K562 (cell line): Measurements from ENCODE around the gene MT1HL1. TPM values are rescaled to one million over a fixed set of nuclear protein-coding genes. Genes with fewer than 3 reads are reported as not detected.

Experiments used
- ATAC-seq: fragments of 200-7000 bp; cut with Tn5 transposase; 3 replicates; pipeline ENCODE4 v1.9.1; 2020; ENCODE audit warnings: moderate library complexity
- BruUV-seq: library from RNA; stranded (reverse); fragments of 400-500 nt; replicated peaks from 2 replicates; lab custom pipeline; 2021; lab: Mats Ljungman, UMichigan
- CTCF ChIA-PET: fragments of 300-600 bp; formaldehyde crosslinking; extraction: SDS; loops from one replicate; lab custom pipeline; 2021; ENCODE audit warnings: low intra/inter-chr PET ratio; lab: Yijun Ruan, JAX
- POLR2A ChIA-PET: fragments of 300-600, 350-650 bp; sonication (Branson Sonifier 250); formaldehyde crosslinking; extraction: SDS; loops from one replicate; lab custom pipeline; 2021; ENCODE audit warnings: antibody characterized with exemption, inconsistent platforms; lab: Yijun Ruan, JAX
- DNase-seq, 4 experiments: peaks; one replicate each; pipeline versions ENCODE4 v3.0.0 to v3.0.0-alpha.2; 2011 to 2018; ENCODE audit warnings: low spot score in 3 of 4, mixed read lengths in 3 of 4; ENCODE audit errors: extremely low read depth in 1 of 4
- FAIRE-seq: peaks from 2 replicates; lab custom pipeline; 2011; peaks lifted over from hg19 to GRCh38; lab: Jason Lieb, UNC
- H2AFZ ChIP-seq: 2 replicates; pipeline ENCODE4 v1.6.0; 2011; ENCODE audit warnings: low read depth, low read length, control low read depth, inconsistent platforms
- H3K27ac ChIP-seq: fragments of 200-600 bp; 3 replicates; pipeline ENCODE4 v1.8.0; 2011; ENCODE audit warnings: low read depth, mild to moderate bottlenecking, control low read depth, inconsistent platforms, low read length, moderate library complexity, mixed read lengths; ENCODE audit errors: extremely low read depth
- H3K27me3 ChIP-seq, 2 experiments: fragments of 300-600 bp in 1 of 2; 2 replicates in 1 of 2; 3 replicates in 1 of 2; pipeline versions ENCODE4 v1.6.0 to v1.8.0; 2011; ENCODE audit warnings: inconsistent platforms in 2 of 2, low read length in 2 of 2, mild to moderate bottlenecking in 1 of 2, mixed read lengths in 1 of 2, moderate library complexity in 1 of 2; ENCODE audit not compliant: control insufficient read depth in 2 of 2, insufficient read depth in 2 of 2
- H3K36me3 ChIP-seq: fragments of 300-600 bp; 3 replicates; pipeline ENCODE4 v1.8.0; 2011; ENCODE audit warnings: mild to moderate bottlenecking, low read length, inconsistent platforms; ENCODE audit not compliant: control insufficient read depth, insufficient read depth
- H3K4me1 ChIP-seq, 2 experiments: fragments of 200-600 bp in 1 of 2; replicated peaks in 1 of 2; 2 replicates in 1 of 2; 3 replicates in 1 of 2; pipeline versions ENCODE4 v1.5.1 to v1.8.0; 2011; ENCODE audit warnings: inconsistent platforms in 2 of 2, low read length in 2 of 2, mild to moderate bottlenecking in 1 of 2, mixed read lengths in 1 of 2, moderate library complexity in 1 of 2; ENCODE audit not compliant: control insufficient read depth in 2 of 2, insufficient read depth in 2 of 2
- H3K4me2 ChIP-seq: 2 replicates; pipeline ENCODE4 v1.6.1; 2011; ENCODE audit warnings: low read length, control low read depth, inconsistent platforms, mixed read lengths; ENCODE audit not compliant: insufficient read depth
- H3K4me3 ChIP-seq: fragments of 200-600 bp; sonication (generic), shearing (Covaris generic); 2 replicates; pipeline ENCODE4 v1.5.1; 2016; ENCODE audit warnings: control low read depth, inconsistent platforms
- H3K79me2 ChIP-seq: fragments of 200-600 bp; 3 replicates; pipeline ENCODE4 v1.8.0; 2011; ENCODE audit warnings: low read length, inconsistent platforms; ENCODE audit not compliant: control insufficient read depth, insufficient read depth
- H3K9ac ChIP-seq, 2 experiments: 2 replicates each; pipeline versions ENCODE4 v1.6.0 to v1.6.1; 2011; ENCODE audit warnings: low read depth in 2 of 2, low read length in 2 of 2, control low read depth in 1 of 2, inconsistent platforms in 1 of 2, mild to moderate bottlenecking in 1 of 2, mixed read lengths in 1 of 2; ENCODE audit not compliant: insufficient read depth in 1 of 2
- H3K9me1 ChIP-seq: one replicate; pipeline ENCODE4 v1.6.0; 2011; ENCODE audit warnings: inconsistent platforms, mild to moderate bottlenecking, low read length, moderate library complexity; ENCODE audit not compliant: control insufficient read depth, insufficient read depth
- H3K9me3 ChIP-seq: replicated peaks from 2 replicates; pipeline ENCODE4 v1.5.1; 2011; ENCODE audit warnings: low read depth, low read length, inconsistent platforms; ENCODE audit not compliant: control insufficient read depth, insufficient read depth
- H4K20me1 ChIP-seq: replicated peaks from 2 replicates; pipeline ENCODE4 v1.6.1; 2011; ENCODE audit warnings: low read length, inconsistent platforms, mixed read lengths; ENCODE audit not compliant: control insufficient read depth, insufficient read depth
- ELF2 ChIP-seq: fragments of 250-450 bp; sonication (Bioruptor Pico); IDR thresholded peaks from 2 replicates; pipeline ENCODE4 v1.5.0; 2021; ENCODE audit warnings: mild to moderate bottlenecking
- KDM5B ChIP-seq: fragments of 200-600 bp; sonication (generic); IDR thresholded peaks from 2 replicates; pipeline ENCODE4 v1.6.1; 2012; ENCODE audit warnings: low read depth, mild to moderate bottlenecking, moderate library complexity, low read length, control low read depth, inconsistent platforms; ENCODE audit not compliant: insufficient replicate concordance
- STAG1 ChIP-seq: sonication (generic); formaldehyde crosslinking; IDR thresholded peaks from 2 replicates; pipeline ENCODE4 v1.5.0; 2020; ENCODE audit warnings: missing genetic modification reagents, borderline replicate concordance
- ZNF398 ChIP-seq: fragments of 250-450 bp; sonication (Bioruptor Pico); IDR thresholded peaks from 2 replicates; pipeline ENCODE4 v1.8.0; 2021; ENCODE audit warnings: moderate library complexity, mild to moderate bottlenecking, inconsistent platforms
- WGBS: fragments of 100-300 bp; shearing (Covaris generic); methylation state at CpG from one replicate; pipeline ENCODE4 v1.1.6; 2016; ENCODE audit warnings: low coverage, mixed read lengths; ENCODE audit not compliant: insufficient coverage; ENCODE audit errors: missing lambda C conversion rate; 5-methylcytosine and 5-hydroxymethylcytosine counted together
- in situ Hi-C: fragments of 300-500 bp; cut with MboI; formaldehyde crosslinking; loops from 4 replicates; pipeline ENCODE4 v1.15.0; 2018; ENCODE audit warnings: inconsistent platforms, mixed read lengths
- intact Hi-C: fragments of 100-400 bp; cut with micrococcal nuclease; formaldehyde crosslinking; loops from 2 replicates; pipeline ENCODE4 v1.14.2; 2022
- polyA plus RNA-seq, 8 experiments: library from polyadenylated mRNA; depleted of rRNA in 4 of 8; stranded (reverse) in 5 of 8; unstranded in 3 of 8; fragments of >200 nt; fragmentation: Nextera tagmentation in 2 of 8; fragmentation: Illumina TruSeq in 1 of 8; extraction: Ambion mirVana in 2 of 8; extraction: Trizol in 1 of 8; gene quantifications; 2 replicates each; pipeline versions ENCODE4 v1.2.1 to v1.2.3, GENCODE V29; 2011 to 2014; ENCODE audit warnings: inconsistent platforms in 1 of 8, missing spikeins in 1 of 8
- total RNA-seq, 7 experiments: library from RNA; depleted of rRNA in 6 of 7; stranded (reverse); fragments of >200 nt in 6 of 7; fragmentation: Illumina TruSeq in 2 of 7; extraction: Trizol in 2 of 7; gene quantifications; 2 replicates each; pipeline versions ENCODE4 v1.2.1 to v1.2.3, GENCODE V29; 2011 to 2021; ENCODE audit warnings: low replicate concordance in 1 of 7

Gene MT1HL1
- total and polyA plus RNA-seq, 9 of the 15 experiments (the other 6 are each of a cell fraction or from before 2014, with no cell fraction given): not detected

GRCh38 chr1:237042526-237042891 lies 38.3 kb upstream of the MT1HL1 start (continued):
- TF ChIP-seq ZNF398 (CRISPR knock-in tag): no peak

- in situ Hi-C loops: no loop called here
- Histone ChIP-seq H3K4me3 (no peak within 1 kb of the TSS), H3K9ac (no peak within 1 kb of the TSS), H3K9me3 (no peaks in the 10 kb centered on the region), H3K79me2 (no peaks in the 10 kb centered on the region), H3K27me3 (peaks cover 6 to 11% of the 10 kb centered on the region in 2 experiments; a peak in 4 of 5 replicates), H4K20me1 (no peaks in the 10 kb centered on the region), H3K9me1 (no peaks in the 10 kb centered on the region), H3K4me1 (no peaks in the 10 kb centered on the region), H3K27ac (no peak within 1 kb of the TSS), H3K36me3 (no peaks in the 10 kb centered on the region), H3K4me2 (no peak within 1 kb of the TSS), H2AFZ (no peak within 1 kb of the TSS)
- POLR2A ChIA-PET: no interaction called here
- WGBS: 35% methylated on average over 24 of the region's 87 CpGs
- FAIRE-seq (no peak), ATAC-seq (no peak), DNase-seq (no peak)
- BruUV-seq: no TSS peak
- CTCF ChIA-PET: no interaction called here
- TF ChIP-seq ELF2 (CRISPR knock-in tag): no peak
- TF ChIP-seq KDM5B: no peak
- no peak for TF ChIP-seq STAG1 (CRISPR knock-in tag)
- intact Hi-C loops: loop anchor here (10.0 kb wide), 1 partner anchor 287 kb away; no protein-coding TSS in a partner anchor
These were observed 37.7 kb upstream of the MT1HL1 start, which contains the start of gene RYR2 for GRCh38 chr1:237041795-237042525. RYR2 (plus strand) TSS chr1:237042184; CDS start chr1:237042522, 338 bp downstream.
